Ovary (tissue), 9 donors: Measurements from ENCODE around the gene SURF2. TPM values are rescaled to one million over a fixed set of nuclear protein-coding genes. Genes with fewer than 3 reads are reported as not detected.

Experiments
- DNase-seq, 5 donors: peaks; one replicate each; pipeline ENCODE4 v3.0.0-alpha.2; 2019 to 2020
- H3K27ac ChIP-seq, 2 donors: fragments of 200-600 bp; one replicate each; pipeline versions ENCODE4 v1.5.1 to v1.8.0; 2019 to 2022
- H3K27me3 ChIP-seq: fragments of 200-600 bp; one replicate; pipeline ENCODE4 v1.8.0; 2022
- H3K36me3 ChIP-seq: fragments of 200-600 bp; sonication (generic); one replicate; pipeline ENCODE4 v1.5.1; 2019
- H3K4me1 ChIP-seq: one replicate; pipeline ENCODE4 v1.8.1; 2013; ENCODE audit warnings: mild to moderate bottlenecking, moderate library complexity; ENCODE audit not compliant: insufficient read depth
- H3K4me3 ChIP-seq: fragments of 200-600 bp; sonication (generic); one replicate; pipeline ENCODE4 v1.5.1; 2017
- H3K9me3 ChIP-seq, 2 donors: fragments of 200-600 bp in 1 of 2; sonication (generic) in 1 of 2; one replicate each; pipeline versions ENCODE4 v1.5.1 to v1.8.1; 2013 to 2019; ENCODE audit warnings: mild to moderate bottlenecking in 1 of 2, moderate library complexity in 1 of 2
- CTCF ChIP-seq, 3 donors: fragments of 450-650 bp in 2 of 3; fragments of 200-600 bp in 1 of 3; IDR thresholded peaks; one replicate each; pipeline versions ENCODE4 v1.5.1 to v1.8.0; 2016 to 2022; ENCODE audit warnings: antibody characterized with exemption in 3 of 3, mild to moderate bottlenecking in 1 of 3
- EP300 ChIP-seq: sonication (generic); formaldehyde crosslinking; IDR thresholded peaks from one replicate; pipeline ENCODE4 v1.6.1; 2017; ENCODE audit warnings: antibody characterized with exemption
- POLR2A ChIP-seq: fragments of 450-650 bp; IDR thresholded peaks from one replicate; pipeline ENCODE4 v1.6.1; 2017; ENCODE audit warnings: antibody characterized with exemption, mild to moderate bottlenecking, moderate library complexity
- WGBS, 3 donors: extraction: QIAGEN DNeasy Blood & Tissue Kit in 1 of 3; methylation state at CpG; one replicate each; pipeline versions ENCODE4 v1.1.5 to v1.1.7; 2013 to 2017; 5-methylcytosine and 5-hydroxymethylcytosine counted together
- intact Hi-C, 4 donors: fragments of 100-400 bp; cut with DNase I; formaldehyde crosslinking; loops; one replicate each; pipeline versions ENCODE4 v1.11.0 to v1.15.1; 2022 to 2023
- polyA plus RNA-seq, 2 donors: library from polyadenylated mRNA; stranded (reverse); fragments of 200-250 nt in 1 of 2; fragments of 350-450 nt in 1 of 2; fragmentation: Illumina TruSeq in 1 of 2; extraction: RNeasy Lipid Tissue Mini Kit (QIAGEN cat#74804) in 1 of 2; gene quantifications; one replicate each; pipeline ENCODE4 v1.2.3, GENCODE V29; 2013 to 2014
- total RNA-seq, 7 donors: library from RNA; depleted of rRNA in 2 of 7; stranded (reverse); fragments of >200 nt in 2 of 7; fragmentation: NEBNext Ultra II Directional in 3 of 7; extraction: Animal tissue kit (Norgen Biotek cat#: 25700) in 3 of 7; gene quantifications; one replicate each; pipeline versions ENCODE4 v1.1.0 to v1.2.4, GENCODE V29; 2016 to 2023
- donor health status: DM: no; HTN: no; CAD: no; lungs with moderate emphysema.
- donor health status: DM: no; HTN: no; CAD: no.
- donor health status: Bipolar disorder and iron deficiency.
- donor health status: DM: yes; HTN: yes; CAD: no.
- donor health status: DM: no; HTN: no; CAD: no.
- donor health status: DM: yes; HTN: yes; CAD: no.

Gene SURF2
- total and polyA plus RNA-seq, 9 donors, result 8.6 to 30.4 (median 15.8) TPM

GRCh38 chr9:133346021-133346785 is 10.1 kb upstream of the SURF2 start:
- TF ChIP-seq POLR2A (no peak), EP300 (no peak), CTCF (IDR thresholded peaks at IDR 0.05) (no peak)
- peak overlapping the region; percentile 90 for H3K4me3 ChIP-seq
- 60 to 64% (median 61%) methylated on average over 15 of the region's 15 CpGs for WGBS, 3 donors
- intact Hi-C loops, result no loop called here
- peak overlapping the region in 1 of 2 donors; percentile 77 for H3K27ac ChIP-seq
- no peaks in the 10 kb centered on the region for H3K36me3 ChIP-seq
- H3K27me3 ChIP-seq, result no peaks in the 10 kb centered on the region
- no peaks in the 10 kb centered on the region for H3K9me3 ChIP-seq
- peak in 2 of 5 donors; percentile 40 to 63 for DNase-seq
- H3K4me1 ChIP-seq, result peaks cover 5% of the 10 kb centered on the region

GRCh38 chr9:133347515-133347984 is 8.8 kb upstream of the SURF2 start:
- H3K27ac ChIP-seq, result peak overlapping the region; percentile 77 to 87
- peak; percentile 34 to 70 (median 62) for DNase-seq
- TF ChIP-seq CTCF (IDR thresholded peaks at IDR 0.05), result no peak
- TF ChIP-seq POLR2A, result no peak
- no peak for TF ChIP-seq EP300
- peak overlapping the region; percentile 90 for H3K4me3 ChIP-seq
- H3K27me3 ChIP-seq, result no peaks in the 10 kb centered on the region
- no peaks in the 10 kb centered on the region for H3K36me3 ChIP-seq
- intact Hi-C loops, result no loop called here
- peaks cover 5% of the 10 kb centered on the region for H3K4me1 ChIP-seq
- 0 to 1% (median 0%) methylated on average over 33 to 41 of the region's 41 CpGs for WGBS, 3 donors
- no peaks in the 10 kb centered on the region for H3K9me3 ChIP-seq

- peak within 1 kb of the TSS; percentile 77 to 87 for H3K27ac ChIP-seq
- DNase-seq, result peak; percentile 89 to 96 (median 95)
- H3K4me1 ChIP-seq, result peaks cover 5% of the 10 kb centered on the region
- intact Hi-C loops, result no loop called here
- TF ChIP-seq POLR2A (peak; percentile 90), CTCF (IDR thresholded peaks at IDR 0.05) (peak in 2 of 3 donors; percentile 9 to 46), EP300 (no peak)
- H3K36me3 ChIP-seq, result no peaks in the 10 kb centered on the region
- 0% methylated on average over 57 to 64 of the region's 64 CpGs for WGBS, 3 donors
- peak within 1 kb of the TSS; percentile 90 for H3K4me3 ChIP-seq
- H3K27me3 ChIP-seq, result no peaks in the 10 kb centered on the region
- H3K9me3 ChIP-seq, result no peaks in the 10 kb centered on the region
Observed at GRCh38 chr9:133347985-133348717, 8.2 kb upstream of the SURF2 start, which contains the start of the genes MED22 and RPL7A. Gene MED22 (minus strand): TSS chr9:133348131. CDS start chr9:133346662, 1,469 bp downstream. Gene RPL7A (plus strand): TSS chr9:133348218. CDS start chr9:133348244, 26 bp downstream.

- peaks cover 5% of the 10 kb centered on the region for H3K4me1 ChIP-seq
- H3K4me3 ChIP-seq, result peak overlapping the region; percentile 90
- no peaks in the 10 kb centered on the region for H3K9me3 ChIP-seq
- TF ChIP-seq CTCF (IDR thresholded peaks at IDR 0.05), result no peak
- TF ChIP-seq EP300, result no peak
- DNase-seq, result no peak
- intact Hi-C loops, result no loop called here
- no peaks in the 10 kb centered on the region for H3K27me3 ChIP-seq
- peak overlapping the region; percentile 77 to 87 for H3K27ac ChIP-seq
- no peaks in the 10 kb centered on the region for H3K36me3 ChIP-seq
- 6 to 14% (median 7%) methylated on average over 25 of the region's 25 CpGs for WGBS, 3 donors
Observed at GRCh38 chr9:133348718-133349573, 7.4 kb upstream of the SURF2 start.
